HL-60 (cell line): ENCODE data around the gene CAPZA1.
A peak's percentile ranks its signal among the peaks of the same experiment; 100 is the strongest.

Experiments used
- DNase-seq, 2 experiments: peaks; one replicate each; pipeline ENCODE4 v3.0.0-alpha.2; 2010 to 2020; ENCODE audit warnings: low read depth in 1 of 2, low spot score in 1 of 2
- H3K27ac ChIP-seq: fragments of 250-450 bp; sonication (Bioruptor Pico); replicated peaks from 2 replicates; pipeline ENCODE4 v1.5.1; 2020; ENCODE audit warnings: mild to moderate bottlenecking, moderate library complexity
- H3K27me3 ChIP-seq: fragments of 250-450 bp; sonication (Bioruptor Pico); 2 replicates; pipeline ENCODE4 v1.5.1; 2021; ENCODE audit warnings: mild to moderate bottlenecking, moderate library complexity; ENCODE audit not compliant: insufficient read depth, poor library complexity, severe bottlenecking
- H3K4me3 ChIP-seq: replicated peaks from 2 replicates; pipeline ENCODE4 v1.5.1; 2011; ENCODE audit warnings: mild to moderate bottlenecking, control low read depth, low read length; ENCODE audit not compliant: insufficient read depth
- GABPA ChIP-seq: IDR thresholded peaks from 2 replicates; pipeline ENCODE4 v1.6.1; 2012; ENCODE audit warnings: low read depth
- POLR2AphosphoS5 ChIP-seq: IDR thresholded peaks from 2 replicates; pipeline ENCODE4 v1.6.1; 2012; ENCODE audit warnings: low read depth
- SPI1 ChIP-seq: IDR thresholded peaks from 2 replicates; pipeline ENCODE4 v1.6.1; 2012; ENCODE audit warnings: low read depth, mild to moderate bottlenecking, borderline replicate concordance
- TF ChIP-seq, protein P1 (sequence below): IDR thresholded peaks from 2 replicates; pipeline ENCODE4 v1.6.1; 2012; ENCODE audit warnings: low read depth; ENCODE audit not compliant: insufficient replicate concordance
- TF ChIP-seq, protein P2 (sequence below): IDR thresholded peaks from one replicate; pipeline ENCODE4 v1.5.1; 2011; ENCODE audit warnings: low read length, control low read depth, inconsistent platforms; ENCODE audit not compliant: insufficient read depth

CAPZA1 gene

DNA sequence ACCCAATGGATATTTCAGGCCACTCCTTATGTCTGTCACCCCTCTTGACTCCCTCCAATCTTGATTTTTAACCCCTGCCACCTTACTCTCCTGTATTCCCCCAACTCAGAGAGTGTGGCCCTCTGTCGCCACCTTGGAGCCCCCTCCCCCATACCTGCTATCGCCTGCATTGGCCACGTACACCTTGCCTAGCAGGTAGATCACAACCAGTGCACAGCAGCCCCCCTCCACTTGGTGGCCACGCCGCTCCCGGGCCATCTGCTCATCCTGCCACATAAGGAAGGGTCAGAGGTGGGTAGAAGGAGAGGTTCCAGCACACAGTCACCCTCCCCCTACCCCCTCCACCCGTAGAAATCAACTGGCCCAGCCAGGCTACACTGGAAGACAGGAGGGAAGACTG is 92.6 kb downstream of the CAPZA1 start:
- H3K27me3 ChIP-seq: peaks cover 44% of the 10 kb centered on the region
- no peak overlapping the region for H3K4me3 ChIP-seq
- no peak for DNase-seq
- no peak for TF ChIP-seq SPI1
- no peak for TF ChIP-seq GABPA
- no peak for TF ChIP-seq POLR2AphosphoS5
- no peak overlapping the region for H3K27ac ChIP-seq

DNA sequence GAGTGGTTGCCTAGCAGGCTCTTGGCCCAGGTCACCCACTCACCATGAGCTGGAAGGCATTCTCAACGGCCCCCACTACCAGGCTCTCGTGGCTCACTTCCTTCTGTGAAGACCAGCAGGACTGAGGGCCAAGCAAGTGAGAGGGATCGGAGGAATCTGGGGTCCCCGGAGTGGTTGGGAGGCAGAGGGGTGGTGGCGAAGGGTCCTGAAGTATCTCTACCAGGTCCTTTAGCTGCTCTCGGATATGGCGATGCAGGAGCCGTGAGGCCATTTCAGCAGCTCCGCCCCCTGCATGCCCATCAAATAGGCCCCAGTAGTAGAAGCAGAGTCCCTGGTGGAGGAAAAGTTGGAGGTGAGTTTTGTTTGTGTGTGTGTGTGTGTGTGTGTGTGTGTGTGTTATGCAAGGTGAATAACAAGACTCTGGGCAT is 93.1 kb downstream of the CAPZA1 start:
- TF ChIP-seq, protein P1, sequence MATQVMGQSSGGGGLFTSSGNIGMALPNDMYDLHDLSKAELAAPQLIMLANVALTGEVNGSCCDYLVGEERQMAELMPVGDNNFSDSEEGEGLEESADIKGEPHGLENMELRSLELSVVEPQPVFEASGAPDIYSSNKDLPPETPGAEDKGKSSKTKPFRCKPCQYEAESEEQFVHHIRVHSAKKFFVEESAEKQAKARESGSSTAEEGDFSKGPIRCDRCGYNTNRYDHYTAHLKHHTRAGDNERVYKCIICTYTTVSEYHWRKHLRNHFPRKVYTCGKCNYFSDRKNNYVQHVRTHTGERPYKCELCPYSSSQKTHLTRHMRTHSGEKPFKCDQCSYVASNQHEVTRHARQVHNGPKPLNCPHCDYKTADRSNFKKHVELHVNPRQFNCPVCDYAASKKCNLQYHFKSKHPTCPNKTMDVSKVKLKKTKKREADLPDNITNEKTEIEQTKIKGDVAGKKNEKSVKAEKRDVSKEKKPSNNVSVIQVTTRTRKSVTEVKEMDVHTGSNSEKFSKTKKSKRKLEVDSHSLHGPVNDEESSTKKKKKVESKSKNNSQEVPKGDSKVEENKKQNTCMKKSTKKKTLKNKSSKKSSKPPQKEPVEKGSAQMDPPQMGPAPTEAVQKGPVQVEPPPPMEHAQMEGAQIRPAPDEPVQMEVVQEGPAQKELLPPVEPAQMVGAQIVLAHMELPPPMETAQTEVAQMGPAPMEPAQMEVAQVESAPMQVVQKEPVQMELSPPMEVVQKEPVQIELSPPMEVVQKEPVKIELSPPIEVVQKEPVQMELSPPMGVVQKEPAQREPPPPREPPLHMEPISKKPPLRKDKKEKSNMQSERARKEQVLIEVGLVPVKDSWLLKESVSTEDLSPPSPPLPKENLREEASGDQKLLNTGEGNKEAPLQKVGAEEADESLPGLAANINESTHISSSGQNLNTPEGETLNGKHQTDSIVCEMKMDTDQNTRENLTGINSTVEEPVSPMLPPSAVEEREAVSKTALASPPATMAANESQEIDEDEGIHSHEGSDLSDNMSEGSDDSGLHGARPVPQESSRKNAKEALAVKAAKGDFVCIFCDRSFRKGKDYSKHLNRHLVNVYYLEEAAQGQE: no peak
- TF ChIP-seq, protein P2, sequence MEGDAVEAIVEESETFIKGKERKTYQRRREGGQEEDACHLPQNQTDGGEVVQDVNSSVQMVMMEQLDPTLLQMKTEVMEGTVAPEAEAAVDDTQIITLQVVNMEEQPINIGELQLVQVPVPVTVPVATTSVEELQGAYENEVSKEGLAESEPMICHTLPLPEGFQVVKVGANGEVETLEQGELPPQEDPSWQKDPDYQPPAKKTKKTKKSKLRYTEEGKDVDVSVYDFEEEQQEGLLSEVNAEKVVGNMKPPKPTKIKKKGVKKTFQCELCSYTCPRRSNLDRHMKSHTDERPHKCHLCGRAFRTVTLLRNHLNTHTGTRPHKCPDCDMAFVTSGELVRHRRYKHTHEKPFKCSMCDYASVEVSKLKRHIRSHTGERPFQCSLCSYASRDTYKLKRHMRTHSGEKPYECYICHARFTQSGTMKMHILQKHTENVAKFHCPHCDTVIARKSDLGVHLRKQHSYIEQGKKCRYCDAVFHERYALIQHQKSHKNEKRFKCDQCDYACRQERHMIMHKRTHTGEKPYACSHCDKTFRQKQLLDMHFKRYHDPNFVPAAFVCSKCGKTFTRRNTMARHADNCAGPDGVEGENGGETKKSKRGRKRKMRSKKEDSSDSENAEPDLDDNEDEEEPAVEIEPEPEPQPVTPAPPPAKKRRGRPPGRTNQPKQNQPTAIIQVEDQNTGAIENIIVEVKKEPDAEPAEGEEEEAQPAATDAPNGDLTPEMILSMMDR: no peak
- no peak for TF ChIP-seq GABPA
- H3K4me3 ChIP-seq: no peak overlapping the region
- no peak overlapping the region for H3K27ac ChIP-seq
- DNase-seq: no peak
- peaks cover 42% of the 10 kb centered on the region for H3K27me3 ChIP-seq

DNA sequence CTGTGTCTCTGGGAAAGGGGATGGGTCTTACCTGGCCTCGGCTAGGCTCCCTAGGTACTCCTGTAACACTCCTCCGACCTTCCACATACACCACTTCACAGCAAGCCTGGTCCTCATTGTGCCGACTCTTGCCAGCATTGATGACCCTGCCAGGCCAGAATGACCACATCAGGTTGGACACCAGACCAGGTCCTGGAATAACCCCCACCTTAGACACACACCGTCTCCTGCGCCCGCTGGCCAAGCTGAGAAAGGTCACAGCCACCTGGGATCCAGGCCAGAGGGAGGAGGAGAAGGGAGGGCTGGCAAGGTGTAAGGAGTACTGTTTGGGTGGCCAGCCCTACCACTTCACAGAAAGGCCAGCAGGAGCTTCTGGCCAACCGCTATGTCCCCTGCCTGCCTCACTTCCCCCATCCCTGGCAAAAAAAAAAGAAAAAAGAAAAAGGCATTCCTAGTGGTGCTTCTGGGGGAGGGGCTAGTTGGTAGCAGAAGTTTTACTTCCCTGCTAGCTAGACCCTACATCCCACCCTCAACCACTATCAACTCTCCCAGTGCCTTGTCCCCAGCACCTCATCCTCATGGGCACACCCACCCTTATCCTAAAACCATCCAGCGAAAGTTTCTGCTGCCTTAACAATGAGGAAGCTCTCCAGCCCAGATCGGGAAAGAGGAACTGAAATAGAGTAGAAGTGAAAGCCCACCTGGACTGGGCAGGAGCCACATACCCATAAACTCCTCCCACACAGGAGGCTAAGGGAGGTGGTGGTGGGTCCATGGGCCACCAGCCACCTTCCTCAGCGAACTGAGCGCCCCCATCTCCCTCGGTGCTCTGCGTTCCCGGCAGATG is 94.1 kb downstream of the CAPZA1 start:
- TF ChIP-seq POLR2AphosphoS5: no peak
- TF ChIP-seq SPI1: peak; percentile 98
- Histone ChIP-seq H3K4me3 (peak overlapping the region; percentile 47), H3K27me3 (peaks cover 39% of the 10 kb centered on the region), H3K27ac (no peak overlapping the region)
- DNase-seq: peak; percentile 53 to 58

DNA sequence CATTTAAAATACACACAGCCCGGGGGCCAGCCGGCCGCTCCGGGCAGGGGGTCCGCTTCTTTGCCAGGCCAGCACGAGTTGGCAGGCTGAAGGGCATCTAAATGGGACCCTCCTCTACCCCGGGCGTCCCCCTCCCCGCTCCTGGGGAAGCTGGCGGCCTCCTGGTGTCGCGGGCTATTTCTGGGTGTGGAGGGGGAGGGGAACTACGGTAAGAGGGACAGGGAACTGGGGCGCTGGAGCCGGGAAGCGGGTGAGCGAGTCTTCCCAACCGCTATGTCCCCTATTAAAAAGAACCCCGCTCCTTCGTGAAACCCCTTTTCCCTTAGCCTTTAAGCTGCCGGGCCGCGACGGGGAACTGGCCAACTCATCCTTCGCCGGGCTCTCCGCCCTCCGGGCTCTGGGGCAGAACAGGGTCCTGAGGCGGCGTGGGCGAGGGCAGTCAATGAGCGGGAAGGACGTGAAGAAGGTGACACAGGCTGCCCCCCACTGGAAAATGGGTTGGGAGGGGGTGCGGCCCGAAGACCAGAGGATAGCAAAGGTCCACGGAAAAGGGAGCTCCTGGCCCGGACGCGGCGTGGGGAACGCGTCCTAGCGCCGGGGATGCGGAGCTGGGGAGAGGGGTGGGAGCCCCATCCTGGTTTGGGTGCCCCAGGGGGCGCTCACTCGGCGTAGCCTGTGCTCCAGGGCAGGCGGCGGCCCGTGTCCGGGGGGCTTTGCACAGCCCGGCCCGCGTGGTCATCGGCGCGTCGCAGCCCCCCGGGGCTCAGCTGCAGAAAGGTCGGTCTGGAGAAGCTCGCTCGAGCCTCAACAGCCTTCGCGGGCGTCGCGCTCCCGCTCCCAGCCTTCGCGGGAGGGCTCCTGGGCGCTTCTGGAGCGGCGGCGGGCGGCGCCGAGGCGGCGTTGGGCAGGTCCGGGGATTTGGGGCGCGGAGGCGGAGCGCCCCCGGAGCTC is 95.0 kb downstream of the CAPZA1 start:
- H3K27me3 ChIP-seq: peaks cover 32% of the 10 kb centered on the region
- no peak overlapping the region for H3K27ac ChIP-seq
- TF ChIP-seq GABPA (no peak), SPI1 (no peak), POLR2AphosphoS5 (no peak)
- TF ChIP-seq, protein P2: no peak
- TF ChIP-seq, protein P1: no peak
- H3K4me3 ChIP-seq: peak overlapping the region; percentile 47
- DNase-seq: no peak
